IMR-90 (cell line): ENCODE results near the gene CHD2. TPM values are rescaled to one million over a fixed set of nuclear protein-coding genes. Genes with fewer than 3 reads are reported as not detected.

ENCODE experiments used
- ATAC-seq: fragments of 200-7000 bp; cut with Tn5 transposase; 2 replicates; pipeline ENCODE4 v1.9.1; 2020; ENCODE audit warnings: low read depth, mild to moderate bottlenecking, moderate library complexity
- BruUV-seq: library from RNA; stranded (reverse); fragments of 400-500 nt; replicated peaks from 2 replicates; lab custom pipeline; 2021; lab: Mats Ljungman, UMichigan
- CTCF ChIA-PET: fragments of 300-600 bp; formaldehyde crosslinking; extraction: SDS; loops from one replicate; lab custom pipeline; 2021; ENCODE audit warnings: antibody characterized with exemption; lab: Yijun Ruan, JAX
- POLR2A ChIA-PET: fragments of 300-600 bp; sonication (Branson Sonifier 250); formaldehyde crosslinking; loops from one replicate; lab custom pipeline; 2022; ENCODE audit warnings: antibody characterized with exemption; ENCODE audit not compliant: unreplicated experiment; lab: Charles Lee
- DNase-seq: peaks from one replicate; pipeline ENCODE4 v3.0.0; 2013
- H2AFZ ChIP-seq: replicated peaks from 2 replicates; pipeline ENCODE3; 2013; ENCODE audit warnings: low read length, mild to moderate bottlenecking; ENCODE audit not compliant: poor library complexity
- H2AK5ac ChIP-seq: 2 replicates; pipeline ENCODE4 v1.6.1; 2013; ENCODE audit warnings: low read depth, low read length, inconsistent platforms
- H2AK9ac ChIP-seq: replicated peaks from 2 replicates; pipeline ENCODE3; 2013; ENCODE audit warnings: mild to moderate bottlenecking, low read depth, low read length, moderate library complexity; ENCODE audit not compliant: poor library complexity
- H2BK120ac ChIP-seq: 2 replicates; pipeline ENCODE4 v1.6.1; 2013; ENCODE audit warnings: low read depth, low read length, inconsistent platforms
- H2BK15ac ChIP-seq: 3 replicates; pipeline ENCODE4 v1.6.1; 2013; ENCODE audit warnings: low read depth, low read length, inconsistent platforms
- H2BK20ac ChIP-seq: 2 replicates; pipeline ENCODE4 v1.6.1; 2013; ENCODE audit warnings: low read depth, mild to moderate bottlenecking, inconsistent platforms, low read length, moderate library complexity
- H2BK5ac ChIP-seq: 2 replicates; pipeline ENCODE4 v1.6.1; 2013; ENCODE audit warnings: mild to moderate bottlenecking, low read depth, low read length, inconsistent platforms; ENCODE audit not compliant: poor library complexity, severe bottlenecking
- H3K14ac ChIP-seq: replicated peaks from 2 replicates; pipeline ENCODE4 v1.6.1; 2013; ENCODE audit warnings: low read depth, low read length, inconsistent platforms
- H3K18ac ChIP-seq: 2 replicates; pipeline ENCODE4 v1.6.1; 2013; ENCODE audit warnings: low read depth, low read length, control low read depth
- H3K23ac ChIP-seq: 2 replicates; pipeline ENCODE4 v1.6.1; 2013; ENCODE audit warnings: low read depth, low read length, inconsistent platforms
- H3K27ac ChIP-seq: 2 replicates; pipeline ENCODE4 v1.5.1; 2013; ENCODE audit warnings: mild to moderate bottlenecking, control low read depth, low read length; ENCODE audit not compliant: insufficient read depth
- H3K27me3 ChIP-seq: 2 replicates; pipeline ENCODE4 v1.6.1; 2013; ENCODE audit warnings: low read length; ENCODE audit not compliant: control insufficient read depth, insufficient read depth
- H3K36me3 ChIP-seq: 2 replicates; pipeline ENCODE4 v1.6.1; 2013; ENCODE audit warnings: low read length, mixed read lengths; ENCODE audit not compliant: control insufficient read depth, insufficient read depth
- H3K4ac ChIP-seq: 2 replicates; pipeline ENCODE4 v1.6.1; 2013; ENCODE audit warnings: low read depth, low read length, inconsistent platforms
- H3K4me1 ChIP-seq: 2 replicates; pipeline ENCODE4 v1.6.1; 2013; ENCODE audit warnings: low read length, mixed read lengths; ENCODE audit not compliant: control insufficient read depth, insufficient read depth
- H3K4me2 ChIP-seq: 2 replicates; pipeline ENCODE4 v1.6.1; 2013; ENCODE audit warnings: low read depth, mild to moderate bottlenecking, control low read depth, low read length, moderate library complexity
- H3K4me3 ChIP-seq: 2 replicates; pipeline ENCODE4 v1.5.1; 2013; ENCODE audit warnings: low read depth, mild to moderate bottlenecking, control low read depth, low read length, moderate library complexity; ENCODE audit not compliant: insufficient read depth
- H3K56ac ChIP-seq: 2 replicates; pipeline ENCODE4 v1.6.1; 2013; ENCODE audit warnings: low read length, inconsistent platforms; ENCODE audit not compliant: insufficient read depth; ENCODE audit errors: extremely low read depth
- H3K79me1 ChIP-seq, 2 experiments: 2 replicates each; pipeline ENCODE4 v1.6.1; 2013; ENCODE audit warnings: low read length in 2 of 2, inconsistent platforms in 1 of 2, low read depth in 1 of 2
- H3K9ac ChIP-seq: 2 replicates; pipeline ENCODE4 v1.6.1; 2013; ENCODE audit warnings: low read depth, low read length, control low read depth
- H3K9me1 ChIP-seq: 2 replicates; pipeline ENCODE4 v1.6.1; 2013; ENCODE audit warnings: low read length, inconsistent platforms; ENCODE audit not compliant: insufficient read depth
- H3K9me3 ChIP-seq: 2 replicates; pipeline ENCODE4 v1.6.1; 2013; ENCODE audit warnings: low read length; ENCODE audit not compliant: control insufficient read depth, insufficient read depth
- H4K20me1 ChIP-seq: 2 replicates; pipeline ENCODE4 v1.6.1; 2013; ENCODE audit warnings: low read length, inconsistent platforms; ENCODE audit not compliant: insufficient read depth
- H4K5ac ChIP-seq: 2 replicates; pipeline ENCODE4 v1.6.1; 2013; ENCODE audit warnings: mild to moderate bottlenecking, low read depth, low read length, control low read depth
- H4K8ac ChIP-seq, 2 experiments: 2 replicates each; pipeline ENCODE4 v1.6.1; 2013; ENCODE audit warnings: low read depth in 2 of 2, low read length in 2 of 2, control low read depth in 1 of 2, inconsistent platforms in 1 of 2
- H4K91ac ChIP-seq: 2 replicates; pipeline ENCODE4 v1.6.1; 2013; ENCODE audit warnings: low read depth, low read length, inconsistent platforms; ENCODE audit not compliant: insufficient read depth
- MAFK ChIP-seq: IDR thresholded peaks from 2 replicates; pipeline ENCODE4 v1.6.1; 2012; ENCODE audit warnings: low read depth, low read length, improper control_type of control experiment
- WGBS, 2 experiments: methylation state at CpG; one replicate each; pipeline versions ENCODE4 v1.1.5 to v1.1.7; 2013; ENCODE audit warnings: missing lambda C conversion rate in 2 of 2; ENCODE audit not compliant: insufficient read length in 1 of 2; ENCODE audit errors: extremely low coverage in 2 of 2; 5-methylcytosine and 5-hydroxymethylcytosine counted together
- dilution Hi-C: fragments of 300-500 bp; cut with HindIII; formaldehyde crosslinking; loops from one replicate; pipeline ENCODE4 v1.14.3; 2018; ENCODE audit warnings: low sequenced_read_pairs; ENCODE audit not compliant: unreplicated experiment
- in situ Hi-C: fragments of 300-500 bp; cut with MboI; formaldehyde crosslinking; loops from 3 replicates; pipeline ENCODE4 v1.14.3; 2019; ENCODE audit warnings: low sequenced_read_pairs, inconsistent platforms, mixed read lengths
- intact Hi-C: fragments of 100-400 bp; cut with micrococcal nuclease; formaldehyde crosslinking; loops from 2 replicates; pipeline ENCODE4 v1.10.0; 2022
- polyA plus RNA-seq, 3 experiments: library from polyadenylated mRNA; depleted of rRNA; stranded (reverse); fragments of >200 nt; gene quantifications; 2 replicates each; pipeline ENCODE4 v1.2.3, GENCODE V29; 2012; ENCODE audit warnings: low replicate concordance in 1 of 3
- total RNA-seq: library from RNA; depleted of rRNA; stranded (reverse); fragments of >200 nt; gene quantifications from 2 replicates; pipeline ENCODE4 v1.2.3, GENCODE V29; 2012

Gene CHD2
- total and polyA plus RNA-seq, 2 of the 4 experiments (the other 2 are of a cell fraction) = 44.9 to 64.7 TPM

DNA sequence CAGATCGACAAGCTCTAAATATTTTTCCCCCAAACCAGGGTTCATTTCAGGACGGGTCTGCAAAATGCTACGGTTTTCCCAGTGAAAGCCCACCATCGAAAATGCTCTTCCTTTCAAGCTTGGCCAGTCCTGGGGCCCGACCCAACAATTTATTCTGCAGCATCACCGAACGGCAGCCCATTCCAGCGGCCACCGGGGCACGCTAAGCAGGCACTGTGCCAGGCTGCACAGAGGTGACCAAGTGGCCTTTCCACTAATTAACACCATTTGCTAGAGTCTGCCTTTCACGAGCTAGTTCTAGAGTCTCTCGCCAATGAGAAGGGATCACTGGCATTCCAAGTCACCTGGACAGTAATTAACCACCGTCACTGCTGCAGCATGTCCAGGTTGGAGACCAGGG, 174.5 kb downstream of the CHD2 start:
- H2BK120ac ChIP-seq = no peak overlapping the region
- WGBS, 2 experiments = 81% methylated on average over 8 of the region's 13 CpGs; no CpG with 5 or more reads in 1 of the 2 experiments
- no peak overlapping the region for H3K4me3 ChIP-seq
- POLR2A ChIA-PET = no interaction called here
- H2BK5ac ChIP-seq = no peak overlapping the region
- H3K56ac ChIP-seq = no peak overlapping the region
- CTCF ChIA-PET = no interaction called here
- no peak overlapping the region for H4K91ac ChIP-seq
- H3K36me3 ChIP-seq = no peaks in the 10 kb centered on the region
- H3K27me3 ChIP-seq = peaks cover 48% of the 10 kb centered on the region
- H3K9me1 ChIP-seq = no peaks in the 10 kb centered on the region
- H3K23ac ChIP-seq = no peak overlapping the region
- in situ Hi-C loops = no loop called here
- dilution Hi-C loops = no loop called here
- H4K5ac ChIP-seq = no peak overlapping the region
- no peak overlapping the region for H2AFZ ChIP-seq
- no peak overlapping the region for H2AK9ac ChIP-seq
- no peaks in the 10 kb centered on the region for H3K9me3 ChIP-seq
- no peak overlapping the region for H3K9ac ChIP-seq
- no peak overlapping the region for H3K4me2 ChIP-seq
- DNase-seq (no peak), ATAC-seq (no peak)
- no peak overlapping the region for H3K18ac ChIP-seq
- no peak overlapping the region for H2AK5ac ChIP-seq
- intact Hi-C loops = no loop called here
- H3K27ac ChIP-seq = no peak overlapping the region
- BruUV-seq = no TSS peak
- no peak overlapping the region for H3K4ac ChIP-seq
- no peaks in the 10 kb centered on the region; the same call in 1 of the 2 replicates for H3K4me1 ChIP-seq
- no peak for TF ChIP-seq MAFK
- no peak overlapping the region for H3K14ac ChIP-seq
- no peaks in the 10 kb centered on the region for H3K79me1 ChIP-seq
- H4K20me1 ChIP-seq = no peaks in the 10 kb centered on the region
- H2BK20ac ChIP-seq = no peak overlapping the region
- H2BK15ac ChIP-seq = no peak overlapping the region
- no peak overlapping the region for H4K8ac ChIP-seq
